HEK293 (cell line): ENCODE measurements around the gene RNF113B.

Source experiments
- CTCF ChIA-PET: fragments of 350-600 bp; formaldehyde crosslinking; extraction: SDS; loops from one replicate; lab custom pipeline; 2021; ENCODE audit warnings: antibody characterized with exemption; lab: Yijun Ruan, JAX
- POLR2A ChIA-PET: fragments of 300-600 bp; formaldehyde crosslinking; extraction: SDS; loops from one replicate; lab custom pipeline; 2020; ENCODE audit warnings: antibody characterized with exemption, inconsistent platforms; lab: Yijun Ruan, JAX
- H3K27ac ChIP-seq: fragments of 200-500 bp; sonication (Bioruptor generic); 2 replicates; pipeline ENCODE4 v1.5.1; 2014; ENCODE audit warnings: low read depth, low read length, control low read depth, inconsistent platforms; ENCODE audit errors: extremely low read depth
- H3K36me3 ChIP-seq, 2 experiments: fragments of 200-500 bp in 1 of 2; sonication (Bioruptor generic) in 1 of 2; 1 replicate in 1 of 2; 2 replicates in 1 of 2; pipeline ENCODE4 v1.5.1; 2014 to 2017; ENCODE audit warnings: inconsistent platforms in 2 of 2, low read length in 2 of 2; ENCODE audit not compliant: control insufficient read depth in 2 of 2, insufficient read depth in 1 of 2
- H3K4me1 ChIP-seq: fragments of 200-500 bp; sonication (Bioruptor generic); 2 replicates; pipeline ENCODE4 v1.5.1; 2014; ENCODE audit warnings: mild to moderate bottlenecking, low read length, inconsistent platforms; ENCODE audit not compliant: control insufficient read depth, insufficient read depth
- H3K4me3 ChIP-seq: 2 replicates; pipeline ENCODE4 v1.5.1; 2011; ENCODE audit warnings: low read depth, mild to moderate bottlenecking, control low read depth, low read length, moderate library complexity
- H3K9me3 ChIP-seq: fragments of 200-500 bp; sonication (Bioruptor generic); 2 replicates; pipeline ENCODE4 v1.5.1; 2014; ENCODE audit warnings: low read depth, low read length, inconsistent platforms; ENCODE audit not compliant: control insufficient read depth, insufficient read depth
- EGR2 ChIP-seq: fragments of 450-650 bp; formaldehyde crosslinking; IDR thresholded peaks from 2 replicates; pipeline ENCODE4 v1.5.1; 2016; ENCODE audit warnings: low read depth, missing biosample characterization, missing genetic modification characterization
- MYNN ChIP-seq: fragments of 450-650 bp; formaldehyde crosslinking; IDR thresholded peaks from 2 replicates; pipeline ENCODE4 v1.5.1; 2016; ENCODE audit warnings: missing biosample characterization, missing genetic modification characterization, borderline replicate concordance
- OSR2 ChIP-seq: fragments of 450-650 bp; formaldehyde crosslinking; IDR thresholded peaks from 2 replicates; pipeline ENCODE4 v1.5.1; 2016; ENCODE audit warnings: missing biosample characterization, missing genetic modification characterization
- RBAK ChIP-seq: fragments of 450-650 bp; formaldehyde crosslinking; IDR thresholded peaks from 2 replicates; pipeline ENCODE4 v1.5.1; 2016; ENCODE audit warnings: missing biosample characterization, missing genetic modification characterization
- WT1 ChIP-seq: fragments of 450-650 bp; formaldehyde crosslinking; IDR thresholded peaks from 2 replicates; pipeline ENCODE4 v1.5.1; 2016; ENCODE audit warnings: missing biosample characterization, missing genetic modification characterization
- ZBTB48 ChIP-seq: fragments of 450-650 bp; formaldehyde crosslinking; IDR thresholded peaks from 2 replicates; pipeline ENCODE4 v1.5.1; 2016; ENCODE audit warnings: missing biosample characterization, missing genetic modification characterization
- ZBTB7A ChIP-seq: fragments of 450-650 bp; formaldehyde crosslinking; IDR thresholded peaks from 2 replicates; pipeline ENCODE4 v1.5.1; 2016; ENCODE audit warnings: low read depth, missing biosample characterization, missing genetic modification characterization
- ZIC2 ChIP-seq: fragments of 450-650 bp; formaldehyde crosslinking; IDR thresholded peaks from 2 replicates; pipeline ENCODE4 v1.5.1; 2016; ENCODE audit warnings: missing biosample characterization, missing genetic modification characterization
- ZNF19 ChIP-seq: fragments of 450-650 bp; formaldehyde crosslinking; IDR thresholded peaks from 2 replicates; pipeline ENCODE4; 2016; ENCODE audit warnings: missing biosample characterization, missing genetic modification characterization, low read depth
- ZNF23 ChIP-seq: fragments of 450-650 bp; formaldehyde crosslinking; IDR thresholded peaks from 2 replicates; pipeline ENCODE4 v1.5.1; 2016; ENCODE audit warnings: missing biosample characterization, missing genetic modification characterization, borderline replicate concordance
- ZNF239 ChIP-seq: fragments of 450-650 bp; formaldehyde crosslinking; IDR thresholded peaks from 2 replicates; pipeline ENCODE4 v1.5.1; 2016; ENCODE audit warnings: missing biosample characterization, missing genetic modification characterization
- ZNF24 ChIP-seq: fragments of 450-650 bp; formaldehyde crosslinking; IDR thresholded peaks from 2 replicates; pipeline ENCODE4 v1.5.1; 2016; ENCODE audit warnings: missing biosample characterization, missing genetic modification characterization
- ZNF37A ChIP-seq: fragments of 450-650 bp; IDR thresholded peaks from 2 replicates; pipeline ENCODE4 v1.5.1; 2018; ENCODE audit warnings: missing biosample characterization, missing genetic modification characterization
- ZNF514 ChIP-seq: fragments of 450-650 bp; formaldehyde crosslinking; IDR thresholded peaks from 2 replicates; pipeline ENCODE4 v1.5.1; 2016; ENCODE audit warnings: missing biosample characterization, missing genetic modification characterization
- ZNF544 ChIP-seq: fragments of 450-650 bp; formaldehyde crosslinking; IDR thresholded peaks from 2 replicates; pipeline ENCODE4 v1.5.0; 2017; ENCODE audit warnings: missing biosample characterization, missing genetic modification characterization
- ZNF624 ChIP-seq: fragments of 450-650 bp; formaldehyde crosslinking; IDR thresholded peaks from 2 replicates; pipeline ENCODE4 v1.5.1; 2017; ENCODE audit warnings: missing biosample characterization, missing genetic modification characterization
- ZNF843 ChIP-seq: fragments of 450-650 bp; formaldehyde crosslinking; IDR thresholded peaks from 2 replicates; pipeline ENCODE4 v1.5.1; 2016; ENCODE audit warnings: missing biosample characterization, missing genetic modification characterization
- TF ChIP-seq, protein P1 (sequence below): fragments of 450-650 bp; IDR thresholded peaks from 2 replicates; pipeline ENCODE4 v1.5.1; 2018; ENCODE audit warnings: missing biosample characterization, mild to moderate bottlenecking, missing genetic modification characterization
- TF ChIP-seq, protein P2 (sequence below): fragments of 450-650 bp; formaldehyde crosslinking; optimal IDR thresholded peaks from 2 replicates; pipeline ENCODE3; 2016; ENCODE audit warnings: missing biosample characterization, mild to moderate bottlenecking, missing genetic modification characterization
- TF ChIP-seq, protein P3 (sequence below): fragments of 450-650 bp; formaldehyde crosslinking; IDR thresholded peaks from 2 replicates; pipeline ENCODE4 v1.5.1; 2016; ENCODE audit warnings: missing biosample characterization, missing genetic modification characterization
- TF ChIP-seq, protein P4 (sequence below): fragments of 450-650 bp; formaldehyde crosslinking; IDR thresholded peaks from 2 replicates; pipeline ENCODE4 v1.5.1; 2017; ENCODE audit warnings: missing biosample characterization, missing genetic modification characterization
- TF ChIP-seq, protein P5 (sequence below): fragments of 450-650 bp; formaldehyde crosslinking; IDR thresholded peaks from 2 replicates; pipeline ENCODE4 v1.5.1; 2016; ENCODE audit warnings: missing biosample characterization, missing genetic modification characterization, low read depth

The RNF113B gene

DNA sequence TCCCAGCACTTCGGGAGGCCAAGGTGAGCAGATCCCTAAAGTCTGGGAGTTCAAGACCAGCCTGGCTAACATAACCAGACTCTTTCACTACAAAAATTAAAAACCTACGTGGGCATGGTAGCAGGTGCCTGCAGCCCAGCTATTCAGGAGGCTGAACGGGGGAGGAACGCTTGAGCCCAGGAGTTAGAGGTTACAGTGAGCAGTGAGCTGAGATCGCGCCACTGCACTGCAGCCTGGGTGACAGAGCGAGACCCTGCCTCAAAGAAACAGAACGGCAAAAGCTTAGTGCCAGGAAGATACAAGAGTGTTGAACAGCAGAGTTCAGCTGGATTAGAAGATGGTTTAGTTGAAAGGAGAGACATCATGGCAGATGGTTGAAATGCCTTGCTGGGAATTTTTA, 24.1 kb upstream of the RNF113B start (continued):
- TF ChIP-seq, protein P1, sequence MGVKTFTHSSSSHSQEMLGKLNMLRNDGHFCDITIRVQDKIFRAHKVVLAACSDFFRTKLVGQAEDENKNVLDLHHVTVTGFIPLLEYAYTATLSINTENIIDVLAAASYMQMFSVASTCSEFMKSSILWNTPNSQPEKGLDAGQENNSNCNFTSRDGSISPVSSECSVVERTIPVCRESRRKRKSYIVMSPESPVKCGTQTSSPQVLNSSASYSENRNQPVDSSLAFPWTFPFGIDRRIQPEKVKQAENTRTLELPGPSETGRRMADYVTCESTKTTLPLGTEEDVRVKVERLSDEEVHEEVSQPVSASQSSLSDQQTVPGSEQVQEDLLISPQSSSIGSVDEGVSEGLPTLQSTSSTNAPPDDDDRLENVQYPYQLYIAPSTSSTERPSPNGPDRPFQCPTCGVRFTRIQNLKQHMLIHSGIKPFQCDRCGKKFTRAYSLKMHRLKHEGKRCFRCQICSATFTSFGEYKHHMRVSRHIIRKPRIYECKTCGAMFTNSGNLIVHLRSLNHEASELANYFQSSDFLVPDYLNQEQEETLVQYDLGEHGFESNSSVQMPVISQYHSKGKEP (tag by site-specific recombination): no peak
- TF ChIP-seq, protein P2, sequence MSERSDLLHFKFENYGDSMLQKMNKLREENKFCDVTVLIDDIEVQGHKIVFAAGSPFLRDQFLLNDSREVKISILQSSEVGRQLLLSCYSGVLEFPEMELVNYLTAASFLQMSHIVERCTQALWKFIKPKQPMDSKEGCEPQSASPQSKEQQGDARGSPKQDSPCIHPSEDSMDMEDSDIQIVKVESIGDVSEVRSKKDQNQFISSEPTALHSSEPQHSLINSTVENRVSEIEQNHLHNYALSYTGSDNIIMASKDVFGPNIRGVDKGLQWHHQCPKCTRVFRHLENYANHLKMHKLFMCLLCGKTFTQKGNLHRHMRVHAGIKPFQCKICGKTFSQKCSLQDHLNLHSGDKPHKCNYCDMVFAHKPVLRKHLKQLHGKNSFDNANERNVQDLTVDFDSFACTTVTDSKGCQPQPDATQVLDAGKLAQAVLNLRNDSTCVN (tag by site-specific recombination): no peak
- TF ChIP-seq ZNF624 (tag by site-specific recombination) (no peak), ZNF19 (no peak), ZNF514 (tag by site-specific recombination) (no peak), ZNF37A (tag by site-specific recombination) (no peak), WT1 (tag by site-specific recombination) (no peak), RBAK (tag by site-specific recombination) (no peak), ZNF544 (tag by site-specific recombination) (no peak), ZBTB7A (tag by site-specific recombination) (no peak), ZNF843 (no peak), ZNF239 (tag by site-specific recombination) (no peak), EGR2 (no peak), ZBTB48 (no peak)
- TF ChIP-seq, protein P3, sequence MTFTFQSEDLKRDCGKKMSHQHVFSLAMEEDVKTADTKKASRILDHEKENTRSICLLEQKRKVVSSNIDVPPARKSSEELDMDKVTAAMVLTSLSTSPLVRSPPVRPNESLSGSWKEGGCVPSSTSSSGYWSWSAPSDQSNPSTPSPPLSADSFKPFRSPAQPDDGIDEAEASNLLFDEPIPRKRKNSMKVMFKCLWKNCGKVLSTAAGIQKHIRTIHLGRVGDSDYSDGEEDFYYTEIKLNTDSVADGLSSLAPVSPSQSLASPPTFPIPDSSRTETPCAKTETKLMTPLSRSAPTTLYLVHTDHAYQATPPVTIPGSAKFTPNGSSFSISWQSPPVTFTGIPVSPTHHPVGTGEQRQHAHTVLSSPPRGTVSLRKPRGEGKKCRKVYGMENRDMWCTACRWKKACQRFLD (tag by site-specific recombination): no peak

DNA sequence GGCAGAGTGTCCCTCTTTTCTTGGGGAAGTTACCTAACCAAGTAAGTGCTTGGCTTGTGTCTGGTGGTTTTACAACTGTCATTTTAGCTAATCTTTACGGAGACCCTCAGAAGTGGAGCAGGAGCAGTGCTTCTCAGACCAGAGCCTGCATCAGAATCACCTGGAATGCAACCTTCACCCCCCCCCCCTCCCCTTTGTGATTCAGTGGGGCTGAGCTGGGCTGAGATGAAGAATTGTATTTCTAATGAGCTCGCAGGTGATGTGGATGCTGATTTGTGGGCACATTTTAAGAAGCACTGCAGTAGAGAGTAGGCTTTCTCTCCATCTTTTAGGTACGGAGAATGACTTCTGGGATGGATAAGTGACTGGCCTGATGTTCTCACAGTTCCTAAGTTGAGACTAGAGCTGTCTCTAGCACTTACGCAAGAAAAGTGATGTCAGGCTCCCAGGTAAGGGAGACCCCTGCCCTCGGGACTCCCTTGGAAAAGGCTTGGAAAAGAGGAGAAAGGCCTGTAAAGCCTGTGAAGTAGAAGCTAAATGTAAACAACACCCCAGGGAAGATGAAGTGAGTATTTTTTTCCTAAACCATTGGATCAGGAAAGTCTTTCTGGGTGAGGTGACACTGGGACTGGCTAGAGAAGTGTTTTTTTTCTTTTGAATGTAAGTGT, 23.3 kb upstream of the RNF113B start:
- ChIA-PET CTCF (interaction anchor here (0.6 to 0.7 kb wide), 2 partner anchors 12 to 53 kb away, joined by 3 read pairs; no protein-coding TSS in a partner anchor), POLR2A (interaction anchor here (1.0 kb wide), 1 partner anchor 11 kb away, joined by 3 read pairs; no protein-coding TSS in a partner anchor)
- 0 out of 2 replicates have a peak, but pooled peaks have one; percentile 10 for TF ChIP-seq ZIC2 (tag by site-specific recombination)
- no peak for TF ChIP-seq ZNF23 (tag by site-specific recombination)
- H3K9me3 ChIP-seq: no peaks in the 10 kb centered on the region
- H3K4me3 ChIP-seq: no peak overlapping the region
- H3K4me1 ChIP-seq: peaks cover 2% of the 10 kb centered on the region; the same call in 1 of the 2 replicates
- no peaks in the 10 kb centered on the region for H3K36me3 ChIP-seq
- no peak overlapping the region for H3K27ac ChIP-seq

DNA sequence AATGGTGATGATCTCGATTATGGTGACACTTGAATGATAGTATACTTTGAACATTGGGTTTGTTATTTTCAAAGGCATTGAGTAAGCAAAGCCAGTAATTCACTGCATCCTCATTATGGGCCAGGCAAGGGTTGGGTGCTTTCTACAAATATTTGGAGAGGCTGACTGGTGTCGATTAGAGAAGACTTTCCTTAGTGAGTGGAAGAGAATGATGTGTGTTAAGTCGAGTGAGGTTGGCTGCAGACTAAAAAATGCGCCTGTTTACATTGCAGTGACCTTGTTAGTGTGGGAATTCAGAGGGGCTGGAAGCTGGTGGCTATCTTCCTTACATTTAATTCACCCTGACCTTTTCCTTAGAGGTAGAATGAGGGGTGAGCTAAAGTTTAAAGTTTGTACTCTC, 22.4 kb upstream of the RNF113B start:
- Histone ChIP-seq H3K4me3 (no peak overlapping the region), H3K27ac (no peak overlapping the region), H3K36me3 (no peaks in the 10 kb centered on the region), H3K9me3 (no peaks in the 10 kb centered on the region), H3K4me1 (peaks cover 2% of the 10 kb centered on the region; the same call in 1 of the 2 replicates)
- ChIA-PET POLR2A (interaction anchor here (1.0 kb wide), 1 partner anchor 10 kb away, joined by 3 read pairs; no protein-coding TSS in a partner anchor), CTCF (interaction anchor here (0.6 kb wide), 1 partner anchor 52 kb away, joined by 3 read pairs; no protein-coding TSS in a partner anchor)
- TF ChIP-seq ZNF24 (tag by site-specific recombination) (0 out of 2 replicates have a peak, but pooled peaks have one; percentile 31), MYNN (tag by site-specific recombination) (no peak), OSR2 (peak; percentile 1; the same call in 1 of the 2 replicates)
- TF ChIP-seq, protein P1 (tag by site-specific recombination): peak; percentile 69
- TF ChIP-seq, protein P4, sequence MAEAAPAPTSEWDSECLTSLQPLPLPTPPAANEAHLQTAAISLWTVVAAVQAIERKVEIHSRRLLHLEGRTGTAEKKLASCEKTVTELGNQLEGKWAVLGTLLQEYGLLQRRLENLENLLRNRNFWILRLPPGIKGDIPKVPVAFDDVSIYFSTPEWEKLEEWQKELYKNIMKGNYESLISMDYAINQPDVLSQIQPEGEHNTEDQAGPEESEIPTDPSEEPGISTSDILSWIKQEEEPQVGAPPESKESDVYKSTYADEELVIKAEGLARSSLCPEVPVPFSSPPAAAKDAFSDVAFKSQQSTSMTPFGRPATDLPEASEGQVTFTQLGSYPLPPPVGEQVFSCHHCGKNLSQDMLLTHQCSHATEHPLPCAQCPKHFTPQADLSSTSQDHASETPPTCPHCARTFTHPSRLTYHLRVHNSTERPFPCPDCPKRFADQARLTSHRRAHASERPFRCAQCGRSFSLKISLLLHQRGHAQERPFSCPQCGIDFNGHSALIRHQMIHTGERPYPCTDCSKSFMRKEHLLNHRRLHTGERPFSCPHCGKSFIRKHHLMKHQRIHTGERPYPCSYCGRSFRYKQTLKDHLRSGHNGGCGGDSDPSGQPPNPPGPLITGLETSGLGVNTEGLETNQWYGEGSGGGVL (tag by site-specific recombination): no peak
- TF ChIP-seq, protein P5, sequence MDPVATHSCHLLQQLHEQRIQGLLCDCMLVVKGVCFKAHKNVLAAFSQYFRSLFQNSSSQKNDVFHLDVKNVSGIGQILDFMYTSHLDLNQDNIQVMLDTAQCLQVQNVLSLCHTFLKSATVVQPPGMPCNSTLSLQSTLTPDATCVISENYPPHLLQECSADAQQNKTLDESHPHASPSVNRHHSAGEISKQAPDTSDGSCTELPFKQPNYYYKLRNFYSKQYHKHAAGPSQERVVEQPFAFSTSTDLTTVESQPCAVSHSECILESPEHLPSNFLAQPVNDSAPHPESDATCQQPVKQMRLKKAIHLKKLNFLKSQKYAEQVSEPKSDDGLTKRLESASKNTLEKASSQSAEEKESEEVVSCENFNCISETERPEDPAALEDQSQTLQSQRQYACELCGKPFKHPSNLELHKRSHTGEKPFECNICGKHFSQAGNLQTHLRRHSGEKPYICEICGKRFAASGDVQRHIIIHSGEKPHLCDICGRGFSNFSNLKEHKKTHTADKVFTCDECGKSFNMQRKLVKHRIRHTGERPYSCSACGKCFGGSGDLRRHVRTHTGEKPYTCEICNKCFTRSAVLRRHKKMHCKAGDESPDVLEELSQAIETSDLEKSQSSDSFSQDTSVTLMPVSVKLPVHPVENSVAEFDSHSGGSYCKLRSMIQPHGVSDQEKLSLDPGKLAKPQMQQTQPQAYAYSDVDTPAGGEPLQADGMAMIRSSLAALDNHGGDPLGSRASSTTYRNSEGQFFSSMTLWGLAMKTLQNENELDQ (tag by site-specific recombination): no peak
